ENCODE measurements around the gene EFCAB7. TPM values are rescaled to one million over a fixed set of nuclear protein-coding genes. Genes with fewer than 3 reads are reported as not detected.

EFCAB7 gene
- total and polyA plus RNA-seq, 2 of the 8 experiments (the other 6 are each of a cell fraction or from before 2014, with no cell fraction given), result 1.1 to 3.1 TPM

DNA sequence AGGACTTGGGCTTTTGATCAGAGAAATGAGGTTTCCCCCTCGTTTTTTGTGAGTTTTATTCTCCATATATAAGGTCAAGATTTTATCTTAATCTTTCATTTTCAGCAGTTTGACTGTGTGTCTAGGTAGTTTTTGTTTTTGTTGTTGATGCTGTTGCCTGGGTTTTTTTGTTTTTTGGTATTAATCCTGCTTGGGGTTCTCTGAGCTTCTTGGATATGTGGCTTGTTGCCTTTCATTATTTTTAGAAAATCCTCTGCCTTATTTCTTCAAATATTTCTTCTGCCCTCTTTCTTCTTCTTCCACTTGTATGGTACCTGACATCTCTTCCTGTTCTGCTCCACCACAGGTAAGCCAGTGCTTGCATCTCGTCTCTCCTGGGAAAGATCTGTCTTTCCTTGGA lies 25.0 kb downstream of the EFCAB7 start (continued):
- TF ChIP-seq, protein P1, sequence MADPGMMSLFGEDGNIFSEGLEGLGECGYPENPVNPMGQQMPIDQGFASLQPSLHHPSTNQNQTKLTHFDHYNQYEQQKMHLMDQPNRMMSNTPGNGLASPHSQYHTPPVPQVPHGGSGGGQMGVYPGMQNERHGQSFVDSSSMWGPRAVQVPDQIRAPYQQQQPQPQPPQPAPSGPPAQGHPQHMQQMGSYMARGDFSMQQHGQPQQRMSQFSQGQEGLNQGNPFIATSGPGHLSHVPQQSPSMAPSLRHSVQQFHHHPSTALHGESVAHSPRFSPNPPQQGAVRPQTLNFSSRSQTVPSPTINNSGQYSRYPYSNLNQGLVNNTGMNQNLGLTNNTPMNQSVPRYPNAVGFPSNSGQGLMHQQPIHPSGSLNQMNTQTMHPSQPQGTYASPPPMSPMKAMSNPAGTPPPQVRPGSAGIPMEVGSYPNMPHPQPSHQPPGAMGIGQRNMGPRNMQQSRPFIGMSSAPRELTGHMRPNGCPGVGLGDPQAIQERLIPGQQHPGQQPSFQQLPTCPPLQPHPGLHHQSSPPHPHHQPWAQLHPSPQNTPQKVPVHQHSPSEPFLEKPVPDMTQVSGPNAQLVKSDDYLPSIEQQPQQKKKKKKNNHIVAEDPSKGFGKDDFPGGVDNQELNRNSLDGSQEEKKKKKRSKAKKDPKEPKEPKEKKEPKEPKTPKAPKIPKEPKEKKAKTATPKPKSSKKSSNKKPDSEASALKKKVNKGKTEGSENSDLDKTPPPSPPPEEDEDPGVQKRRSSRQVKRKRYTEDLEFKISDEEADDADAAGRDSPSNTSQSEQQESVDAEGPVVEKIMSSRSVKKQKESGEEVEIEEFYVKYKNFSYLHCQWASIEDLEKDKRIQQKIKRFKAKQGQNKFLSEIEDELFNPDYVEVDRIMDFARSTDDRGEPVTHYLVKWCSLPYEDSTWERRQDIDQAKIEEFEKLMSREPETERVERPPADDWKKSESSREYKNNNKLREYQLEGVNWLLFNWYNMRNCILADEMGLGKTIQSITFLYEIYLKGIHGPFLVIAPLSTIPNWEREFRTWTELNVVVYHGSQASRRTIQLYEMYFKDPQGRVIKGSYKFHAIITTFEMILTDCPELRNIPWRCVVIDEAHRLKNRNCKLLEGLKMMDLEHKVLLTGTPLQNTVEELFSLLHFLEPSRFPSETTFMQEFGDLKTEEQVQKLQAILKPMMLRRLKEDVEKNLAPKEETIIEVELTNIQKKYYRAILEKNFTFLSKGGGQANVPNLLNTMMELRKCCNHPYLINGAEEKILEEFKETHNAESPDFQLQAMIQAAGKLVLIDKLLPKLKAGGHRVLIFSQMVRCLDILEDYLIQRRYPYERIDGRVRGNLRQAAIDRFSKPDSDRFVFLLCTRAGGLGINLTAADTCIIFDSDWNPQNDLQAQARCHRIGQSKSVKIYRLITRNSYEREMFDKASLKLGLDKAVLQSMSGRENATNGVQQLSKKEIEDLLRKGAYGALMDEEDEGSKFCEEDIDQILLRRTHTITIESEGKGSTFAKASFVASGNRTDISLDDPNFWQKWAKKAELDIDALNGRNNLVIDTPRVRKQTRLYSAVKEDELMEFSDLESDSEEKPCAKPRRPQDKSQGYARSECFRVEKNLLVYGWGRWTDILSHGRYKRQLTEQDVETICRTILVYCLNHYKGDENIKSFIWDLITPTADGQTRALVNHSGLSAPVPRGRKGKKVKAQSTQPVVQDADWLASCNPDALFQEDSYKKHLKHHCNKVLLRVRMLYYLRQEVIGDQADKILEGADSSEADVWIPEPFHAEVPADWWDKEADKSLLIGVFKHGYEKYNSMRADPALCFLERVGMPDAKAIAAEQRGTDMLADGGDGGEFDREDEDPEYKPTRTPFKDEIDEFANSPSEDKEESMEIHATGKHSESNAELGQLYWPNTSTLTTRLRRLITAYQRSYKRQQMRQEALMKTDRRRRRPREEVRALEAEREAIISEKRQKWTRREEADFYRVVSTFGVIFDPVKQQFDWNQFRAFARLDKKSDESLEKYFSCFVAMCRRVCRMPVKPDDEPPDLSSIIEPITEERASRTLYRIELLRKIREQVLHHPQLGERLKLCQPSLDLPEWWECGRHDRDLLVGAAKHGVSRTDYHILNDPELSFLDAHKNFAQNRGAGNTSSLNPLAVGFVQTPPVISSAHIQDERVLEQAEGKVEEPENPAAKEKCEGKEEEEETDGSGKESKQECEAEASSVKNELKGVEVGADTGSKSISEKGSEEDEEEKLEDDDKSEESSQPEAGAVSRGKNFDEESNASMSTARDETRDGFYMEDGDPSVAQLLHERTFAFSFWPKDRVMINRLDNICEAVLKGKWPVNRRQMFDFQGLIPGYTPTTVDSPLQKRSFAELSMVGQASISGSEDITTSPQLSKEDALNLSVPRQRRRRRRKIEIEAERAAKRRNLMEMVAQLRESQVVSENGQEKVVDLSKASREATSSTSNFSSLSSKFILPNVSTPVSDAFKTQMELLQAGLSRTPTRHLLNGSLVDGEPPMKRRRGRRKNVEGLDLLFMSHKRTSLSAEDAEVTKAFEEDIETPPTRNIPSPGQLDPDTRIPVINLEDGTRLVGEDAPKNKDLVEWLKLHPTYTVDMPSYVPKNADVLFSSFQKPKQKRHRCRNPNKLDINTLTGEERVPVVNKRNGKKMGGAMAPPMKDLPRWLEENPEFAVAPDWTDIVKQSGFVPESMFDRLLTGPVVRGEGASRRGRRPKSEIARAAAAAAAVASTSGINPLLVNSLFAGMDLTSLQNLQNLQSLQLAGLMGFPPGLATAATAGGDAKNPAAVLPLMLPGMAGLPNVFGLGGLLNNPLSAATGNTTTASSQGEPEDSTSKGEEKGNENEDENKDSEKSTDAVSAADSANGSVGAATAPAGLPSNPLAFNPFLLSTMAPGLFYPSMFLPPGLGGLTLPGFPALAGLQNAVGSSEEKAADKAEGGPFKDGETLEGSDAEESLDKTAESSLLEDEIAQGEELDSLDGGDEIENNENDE (IDR thresholded peaks at IDR 0.05; ENCODE audit: insufficient replicate concordance, low read length), result no peak
- TF ChIP-seq RNF2 (IDR thresholded peaks at IDR 0.05; ENCODE audit: borderline replicate concordance, low read depth, low read length, missing control alignments, poor library complexity, severe bottlenecking) (no peak), BRCA1 (IDR thresholded peaks at IDR 0.05; ENCODE audit: low read depth, low read length) (no peak)

All from H1 (cell line).